Globus pallidus (tissue), 1 donor: ENCODE measurements around the gene FOXP3.

Experiments
- DNase-seq: peaks from one replicate; pipeline ENCODE4 v3.0.0-alpha.2; 2015; ENCODE audit warnings: low spot score

The FOXP3 gene

DNA sequence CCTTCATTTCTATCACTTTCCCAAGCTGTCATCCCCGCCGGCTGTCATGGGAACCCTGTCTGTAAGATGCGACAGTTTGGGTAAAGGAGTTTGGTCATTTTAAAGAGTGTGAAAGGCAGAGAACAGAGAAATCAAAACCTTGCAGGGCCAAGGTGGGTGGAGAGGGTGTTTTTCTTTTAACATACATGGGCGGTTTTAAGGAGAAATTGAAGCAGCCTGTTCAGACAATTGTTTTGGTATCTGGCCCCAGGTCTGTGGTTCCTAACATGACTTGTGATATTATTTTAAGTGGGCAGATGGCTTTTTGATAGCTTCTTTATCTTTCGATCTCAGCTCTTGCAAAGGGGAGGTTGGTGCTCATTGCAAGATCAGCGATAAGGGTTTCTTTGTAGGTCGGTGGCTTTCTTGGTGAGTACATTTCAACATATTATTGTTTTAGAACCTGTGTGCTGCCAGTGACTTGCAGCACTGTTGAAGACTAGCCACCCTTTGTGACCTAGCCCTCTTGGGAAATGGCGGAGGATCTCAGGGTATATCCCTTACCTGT, 8.7 kb upstream of the FOXP3 start:
- no peak for DNase-seq

DNA sequence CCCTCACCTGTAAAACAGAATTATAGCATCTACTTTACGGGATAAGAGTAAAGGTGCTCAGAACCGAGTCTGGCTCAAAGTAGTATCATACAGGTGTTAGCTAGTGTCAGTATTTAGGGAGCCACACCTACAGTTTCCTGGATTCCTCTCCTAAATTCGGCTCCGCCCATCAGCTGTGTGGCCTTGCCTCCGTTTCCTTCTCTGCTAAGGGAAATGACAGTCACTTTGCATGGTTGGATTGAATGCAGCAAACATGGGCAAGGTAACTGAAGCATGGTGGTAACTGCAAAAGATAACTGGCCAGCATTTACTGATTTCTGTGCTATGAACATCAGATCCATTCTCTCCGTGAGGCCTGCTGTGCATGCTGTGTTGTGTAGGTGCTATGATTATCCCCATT, 7.9 kb upstream of the FOXP3 start:
- no peak for DNase-seq

DNA sequence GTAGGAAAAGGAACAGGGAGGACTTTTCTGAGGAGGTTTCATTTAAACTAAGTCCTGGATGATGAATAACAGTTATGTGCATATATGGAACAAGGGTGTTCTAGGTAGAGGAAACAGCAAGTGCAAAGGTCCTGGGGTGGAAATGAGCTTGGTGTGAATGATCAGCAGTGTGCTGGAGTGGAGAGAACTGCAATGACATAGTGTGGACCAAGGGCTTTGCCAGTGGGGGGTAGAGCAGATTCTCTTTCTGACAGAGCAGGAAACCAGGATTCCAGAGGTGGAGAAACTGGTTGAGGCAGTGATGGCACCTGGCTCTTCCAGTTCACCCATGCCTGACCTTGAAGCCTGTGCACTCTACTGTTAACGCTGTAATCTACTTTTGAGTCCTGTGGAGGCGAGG, 6.8 kb upstream of the FOXP3 start:
- no peak for DNase-seq

DNA sequence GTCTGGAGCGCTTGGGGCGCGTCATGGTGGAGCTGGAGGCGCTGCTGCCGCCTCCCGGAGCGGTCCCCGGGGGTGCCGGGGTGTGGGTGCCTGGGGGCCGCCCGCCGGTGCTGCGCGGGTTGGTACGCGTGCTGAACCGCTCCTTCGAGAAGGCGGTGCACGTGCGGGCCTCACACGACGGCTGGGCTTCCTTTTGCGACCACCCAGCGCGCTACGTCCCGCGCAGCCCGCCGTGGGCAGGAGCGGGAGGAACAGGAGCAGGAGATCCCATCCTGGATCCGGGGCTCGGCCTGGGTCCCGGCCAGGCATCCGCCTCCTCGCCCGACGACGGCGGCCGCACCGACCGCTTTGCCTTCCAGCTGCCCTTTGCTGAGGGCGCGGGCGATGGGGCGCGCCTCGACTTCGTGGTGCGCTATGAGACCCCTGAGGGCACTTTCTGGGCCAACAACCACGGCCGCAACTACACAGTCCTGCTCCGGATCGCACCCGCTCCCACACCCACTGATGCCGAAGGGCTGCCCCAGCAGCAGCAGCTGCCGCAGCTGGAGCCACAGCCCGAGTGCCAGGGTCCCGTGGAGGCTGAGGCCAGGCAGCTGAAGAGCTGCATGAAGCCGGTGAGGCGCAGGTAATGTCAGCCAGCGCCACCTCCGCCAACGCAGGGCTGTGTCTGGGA, 5.9 kb upstream of the FOXP3 start:
- DNase-seq: no peak

DNA sequence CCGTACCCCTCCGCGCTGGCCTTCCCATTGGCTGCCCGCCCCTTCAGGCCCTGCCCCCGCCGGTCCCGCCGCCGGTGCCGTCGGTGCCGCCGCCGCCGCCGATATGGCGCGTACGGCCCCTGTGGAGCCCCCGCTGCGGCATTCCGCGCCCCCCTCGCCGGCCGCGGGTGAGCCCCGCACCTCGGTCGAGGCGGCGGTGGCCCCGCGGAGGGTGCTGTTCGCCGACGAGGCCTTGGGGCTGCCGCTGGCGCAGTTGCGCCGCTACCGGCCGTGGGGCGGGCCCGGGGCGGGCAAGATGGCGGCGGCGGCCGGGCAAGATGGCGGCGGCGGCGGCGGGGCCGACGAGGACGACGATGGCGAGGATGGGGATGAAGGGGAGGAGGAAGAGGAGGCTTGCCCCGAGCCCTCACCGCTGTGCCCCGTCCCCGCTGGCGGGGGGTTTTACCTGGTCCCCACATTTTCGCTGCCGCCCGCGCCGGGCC, 5.3 kb upstream of the FOXP3 start, which contains the start of gene PPP1R3F:
Gene PPP1R3F, plus strand, starts transcription at position 27 of the 482 bp plus-strand sequence. Its CDS starts 77 bp downstream, at position 104.
- no peak for DNase-seq

DNA sequence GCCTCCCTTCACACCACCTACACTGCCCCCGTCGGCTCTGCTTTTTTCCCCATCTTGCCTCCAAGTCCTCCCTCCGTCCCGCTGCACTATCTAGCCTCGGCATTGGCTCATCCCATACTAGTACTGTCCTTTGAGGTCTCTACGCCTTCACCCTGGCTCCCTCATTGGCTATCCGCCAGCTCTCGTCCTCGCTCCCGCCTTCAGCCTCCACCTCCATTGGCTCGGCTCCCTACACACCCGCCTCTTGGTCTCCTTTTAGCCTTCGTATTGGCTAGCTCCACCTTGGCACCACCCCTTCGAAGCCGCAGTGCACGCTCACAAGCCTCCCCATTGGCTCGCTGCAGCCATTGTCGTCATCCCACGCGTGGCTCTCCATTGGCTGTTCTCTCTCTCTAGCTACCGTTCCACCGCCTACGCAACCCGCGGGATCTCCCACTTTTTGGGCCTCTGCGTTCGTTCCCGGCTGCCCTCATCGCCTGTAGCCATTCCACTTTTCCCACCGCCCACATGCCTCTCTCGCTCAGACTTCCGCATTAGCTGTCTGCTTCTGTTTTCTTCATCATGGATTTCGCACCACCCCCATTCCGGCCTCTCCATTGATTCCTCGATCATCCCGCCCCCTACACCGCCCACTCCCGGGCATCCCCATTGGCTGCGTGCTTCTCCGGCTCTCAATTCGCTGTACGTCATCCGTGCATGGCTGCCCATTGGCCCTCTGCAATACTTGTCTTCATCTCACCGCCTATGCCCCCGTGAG, 4.7 kb upstream of the FOXP3 start:
- peak; percentile 97 for DNase-seq

DNA sequence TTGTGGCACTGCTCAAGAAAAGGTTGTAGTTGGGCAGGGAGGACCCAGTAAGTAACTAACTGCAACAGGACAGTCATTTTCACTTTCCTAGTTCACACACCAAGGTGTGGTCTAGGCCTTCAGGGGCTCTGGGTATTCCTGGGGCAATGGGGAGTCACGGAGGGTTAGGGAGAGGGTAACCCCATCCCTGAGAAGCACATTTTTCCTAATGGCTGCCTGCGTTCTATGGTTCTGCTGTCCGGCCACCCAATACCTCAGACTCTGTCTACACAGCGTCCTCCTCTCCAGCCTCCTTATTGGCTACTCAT, 4.1 kb upstream of the FOXP3 start:
- no peak for DNase-seq

DNA sequence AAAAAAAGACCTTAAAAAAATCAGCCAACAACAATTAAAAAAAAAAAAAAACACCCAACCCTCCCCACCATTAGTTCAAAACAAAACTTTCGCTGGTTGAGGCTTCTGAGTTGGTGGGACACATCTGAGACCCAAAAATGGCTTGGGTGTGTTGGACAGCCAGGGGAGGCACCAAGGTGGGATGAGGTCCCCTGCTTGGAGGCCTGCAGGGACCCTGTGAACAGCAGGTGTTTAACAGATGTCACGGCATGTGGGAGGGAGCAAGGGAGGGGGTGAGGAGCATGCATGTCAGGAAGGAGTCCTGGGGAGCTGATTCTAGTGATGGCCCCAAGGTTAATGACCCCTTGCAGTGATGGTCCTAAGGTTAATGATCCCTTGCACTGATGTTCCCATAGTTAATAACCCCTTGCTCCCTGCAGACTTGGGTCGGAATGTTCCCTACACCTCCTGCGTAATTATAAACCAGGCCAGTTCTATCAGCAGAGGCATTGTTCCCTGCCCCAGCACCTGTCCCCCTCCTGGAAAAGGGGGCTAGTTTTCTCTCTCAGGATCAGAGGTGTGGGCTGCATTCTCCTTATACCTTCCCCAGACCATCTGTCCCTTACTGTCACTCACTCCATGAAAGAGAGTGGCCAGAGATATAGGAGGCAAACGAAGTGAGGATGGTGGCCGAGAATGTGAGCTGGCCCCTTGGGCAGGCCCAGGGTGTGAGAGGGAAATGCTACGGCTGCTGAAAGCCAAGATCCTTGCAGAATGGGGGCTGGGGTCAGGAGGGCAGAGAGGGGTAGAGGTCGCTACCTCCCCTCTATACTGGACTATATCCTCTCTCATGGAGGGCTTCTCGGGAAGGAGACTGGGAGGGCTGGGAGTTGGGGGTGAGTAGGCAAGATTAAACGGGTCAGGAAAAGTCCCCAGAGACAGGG, 2.3 kb upstream of the FOXP3 start:
- no peak for DNase-seq

DNA sequence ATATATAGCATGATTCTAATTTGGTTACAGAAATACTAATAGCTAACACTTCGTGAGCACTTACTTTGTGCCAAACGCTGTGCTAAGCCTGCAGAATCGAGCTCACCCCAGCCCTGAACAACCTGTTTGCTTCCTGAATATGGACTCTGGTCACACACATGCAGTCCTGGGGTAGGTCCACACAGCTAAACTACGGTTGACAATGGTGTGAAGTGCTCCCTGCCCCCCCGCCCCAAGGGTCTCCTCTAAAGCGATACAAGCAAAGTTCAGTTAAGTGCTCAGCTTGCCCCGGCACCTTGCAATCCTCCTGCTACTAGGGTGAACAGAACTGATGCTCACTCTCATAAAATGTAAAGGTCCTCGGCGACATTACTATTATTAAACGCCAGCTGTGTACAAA, 879 bp downstream of the FOXP3 start:
- no peak for DNase-seq

DNA sequence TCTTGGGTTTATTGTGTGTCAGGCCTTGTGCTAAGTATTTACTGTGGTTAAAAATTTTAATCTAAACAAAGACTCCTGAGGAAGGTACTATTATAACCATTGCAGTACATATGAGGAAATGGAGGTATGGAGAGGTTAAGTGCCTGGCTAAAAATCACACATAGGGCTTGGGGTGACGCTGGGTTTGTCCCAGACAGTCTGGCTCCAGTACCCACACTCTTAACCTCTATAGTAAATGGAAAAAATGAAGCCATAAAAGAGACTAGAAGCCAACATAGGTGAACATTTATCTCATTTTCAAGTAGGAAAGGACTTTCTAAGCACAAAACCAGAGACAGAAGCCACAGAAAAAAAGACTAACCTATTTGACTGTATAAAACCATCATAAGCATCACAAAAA, 1.9 kb downstream of the FOXP3 start:
- DNase-seq: no peak

DNA sequence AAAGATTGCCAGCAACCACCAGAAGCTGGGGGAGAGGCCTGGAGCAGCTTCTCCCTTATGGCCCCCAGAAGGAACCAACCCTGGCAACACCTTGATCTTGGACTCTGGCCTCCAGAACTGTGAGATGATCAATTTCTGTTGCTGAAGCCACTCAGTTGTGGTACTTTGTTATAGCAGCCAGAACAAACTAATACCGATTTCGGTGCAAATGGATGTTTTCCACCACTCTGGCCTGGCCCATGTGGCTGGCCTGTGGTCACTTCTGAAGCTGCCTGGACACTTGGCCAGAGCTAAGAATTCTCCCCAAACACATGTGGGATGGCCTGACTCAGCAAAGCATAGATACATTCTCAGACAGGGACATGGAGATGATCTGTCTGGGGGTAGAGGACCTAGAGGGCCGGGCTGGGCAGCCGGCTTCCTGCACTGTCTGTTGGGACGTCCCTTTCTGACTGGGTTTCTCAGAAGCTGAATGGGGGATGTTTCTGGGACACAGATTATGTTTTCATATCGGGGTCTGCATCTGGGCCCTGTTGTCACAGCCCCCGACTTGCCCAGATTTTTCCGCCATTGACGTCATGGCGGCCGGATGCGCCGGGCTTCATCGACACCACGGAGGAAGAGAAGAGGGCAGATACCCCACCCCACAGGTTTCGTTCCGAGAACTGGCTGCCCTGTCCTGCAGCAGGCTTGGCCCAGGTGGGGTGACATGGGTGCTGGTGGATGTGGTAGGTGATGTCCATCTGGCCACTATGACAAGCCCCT, 4.1 kb downstream of the FOXP3 start:
- no peak for DNase-seq

DNA sequence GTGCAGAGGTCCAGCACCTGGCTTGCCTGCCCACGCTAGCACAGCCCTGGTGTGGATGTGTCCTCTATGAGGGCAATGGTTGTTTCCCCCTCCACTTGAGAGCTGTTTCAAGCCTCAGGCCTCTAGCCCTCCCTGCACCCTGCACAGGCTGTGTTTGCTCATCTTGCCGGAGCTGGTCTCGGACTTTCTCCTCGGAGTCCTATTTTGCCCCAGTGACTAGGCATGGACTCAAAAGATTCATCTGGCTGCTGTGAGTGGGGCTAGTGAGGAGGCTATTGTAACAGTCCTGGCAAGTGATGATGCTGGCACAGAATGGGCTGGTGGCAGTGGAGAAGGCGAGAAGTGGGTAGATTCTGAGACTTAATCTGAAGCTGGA, 5.8 kb downstream of the FOXP3 start:
- peak; percentile 8 for DNase-seq

DNA sequence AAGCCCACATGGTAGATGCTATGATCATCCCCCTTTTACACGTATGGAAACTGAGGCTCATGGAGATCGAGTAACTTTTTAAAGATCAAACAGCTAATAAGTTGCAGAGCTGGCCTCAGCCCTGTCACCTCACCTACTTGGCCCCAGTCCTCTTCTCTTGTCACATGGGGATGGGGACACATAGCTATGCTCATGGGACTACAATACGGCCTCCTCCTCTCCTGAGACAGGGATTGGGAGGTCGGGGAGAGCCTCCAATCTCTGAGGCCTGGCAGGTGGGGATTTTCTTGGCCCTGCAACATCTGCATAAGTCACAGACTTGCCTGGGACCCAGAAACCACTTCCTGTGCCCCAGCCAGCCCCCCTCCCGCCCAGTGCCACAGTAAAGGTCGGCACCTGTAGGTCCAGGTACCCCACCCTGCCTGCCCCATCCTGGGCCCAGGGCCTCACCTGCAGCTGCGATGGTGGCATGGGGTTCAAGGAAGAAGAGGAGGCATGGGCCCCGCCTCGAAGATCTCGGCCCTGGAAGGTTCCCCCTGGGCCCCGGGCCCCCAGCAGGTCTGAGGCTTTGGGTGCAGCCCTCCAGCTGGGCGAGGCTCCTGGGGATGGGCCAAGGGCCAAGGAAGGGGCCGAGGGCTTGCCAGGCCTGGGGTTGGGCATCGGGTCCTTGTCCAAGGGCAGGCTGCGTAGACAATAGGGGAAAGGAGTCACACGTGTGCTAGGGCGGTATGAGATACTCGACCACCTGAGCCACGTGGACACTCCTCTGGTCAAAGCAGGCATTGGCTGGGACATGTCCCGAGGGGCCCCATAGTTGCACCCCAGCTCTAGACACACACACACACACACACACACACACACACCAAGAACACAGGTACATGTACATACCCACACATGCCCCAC, 6.4 kb downstream of the FOXP3 start:
- DNase-seq: no peak

DNA sequence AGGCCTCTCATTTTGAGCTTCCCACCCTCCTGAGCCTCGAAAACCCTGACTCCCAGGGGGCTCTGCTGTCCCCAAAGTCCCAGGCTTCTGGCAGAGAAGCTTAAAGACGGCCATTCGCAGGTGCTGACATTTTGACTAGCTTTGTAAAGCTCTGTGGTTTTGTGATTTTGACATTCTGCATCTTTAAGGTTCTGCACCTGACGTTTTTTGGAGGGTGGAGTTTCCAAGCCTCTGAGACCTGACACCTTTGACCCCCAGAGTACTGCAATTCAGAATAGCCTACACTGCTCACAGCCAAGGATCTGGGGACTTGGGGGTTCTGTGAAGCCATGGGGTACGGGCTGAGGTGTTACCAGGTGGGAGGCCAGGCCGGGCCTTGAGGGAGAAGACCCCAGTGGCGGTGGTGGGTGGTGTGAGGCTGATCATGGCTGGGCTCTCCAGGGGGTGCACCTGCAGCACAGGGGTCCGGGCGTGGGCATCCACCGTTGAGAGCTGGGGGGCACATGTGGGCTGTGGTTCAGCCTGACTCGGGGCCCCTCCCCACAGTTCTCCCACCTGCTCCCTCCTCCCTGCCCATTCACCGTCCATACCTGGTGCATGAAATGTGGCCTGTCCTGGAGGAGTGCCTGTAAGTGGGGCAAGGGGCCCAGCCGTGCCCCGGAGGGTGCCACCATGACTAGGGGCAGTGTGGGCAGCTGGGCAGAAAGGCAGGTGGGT, 7.3 kb downstream of the FOXP3 start:
- DNase-seq: no peak

DNA sequence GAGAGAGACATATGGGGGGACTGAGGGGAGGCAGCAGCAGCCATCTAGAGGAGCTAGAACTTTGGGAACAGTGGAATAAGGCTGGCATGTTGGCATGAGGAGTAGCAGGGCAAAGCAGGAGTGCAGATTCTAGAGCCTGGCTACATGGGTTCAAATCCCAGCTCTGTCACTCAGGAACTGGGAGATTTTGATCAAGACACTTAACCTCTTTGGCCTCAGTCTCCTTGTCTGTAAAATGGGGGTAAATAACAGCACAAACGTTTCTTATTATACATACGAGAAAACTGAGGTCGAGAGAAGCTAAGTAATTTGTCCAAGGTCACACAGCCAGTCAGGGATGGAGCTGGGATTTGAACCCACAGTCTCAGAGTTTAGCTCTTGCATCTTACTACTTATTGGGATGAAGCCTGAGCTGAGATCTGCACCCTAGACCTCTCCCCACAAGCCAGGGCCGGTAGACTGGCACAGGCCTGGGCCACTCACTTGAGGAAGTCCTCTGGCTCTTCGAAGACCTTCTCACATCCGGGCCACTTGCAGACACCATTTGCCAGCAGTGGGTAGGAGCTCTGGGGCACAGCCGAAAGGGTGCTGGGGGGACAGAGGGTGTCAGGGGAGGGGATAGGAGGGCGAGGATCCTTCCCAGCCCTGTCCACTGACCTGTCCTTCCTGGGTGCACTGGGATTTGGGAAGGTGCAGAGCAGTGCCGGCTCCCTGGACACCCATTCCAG, 8.1 kb downstream of the FOXP3 start:
- DNase-seq: no peak

DNA sequence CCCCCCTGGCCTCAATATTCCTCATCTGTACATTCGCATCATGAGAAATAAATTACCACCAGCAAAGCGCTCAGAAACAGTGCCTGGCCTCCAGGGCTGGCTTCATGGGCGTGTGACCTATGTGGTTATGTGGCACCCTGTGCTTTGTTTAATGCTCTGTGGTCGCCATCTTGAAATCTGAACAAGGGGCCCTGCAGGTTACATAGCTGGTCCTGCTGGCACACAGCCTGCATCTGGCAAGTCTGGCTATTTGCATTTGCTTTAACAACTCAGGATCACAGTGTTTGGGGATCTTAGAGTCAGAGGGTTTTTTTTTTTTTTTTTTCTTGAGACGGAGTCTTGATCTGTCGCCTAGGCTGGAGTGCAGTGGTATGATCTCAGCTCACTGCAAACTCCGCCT, 9.9 kb downstream of the FOXP3 start:
- no peak for DNase-seq

DNA sequence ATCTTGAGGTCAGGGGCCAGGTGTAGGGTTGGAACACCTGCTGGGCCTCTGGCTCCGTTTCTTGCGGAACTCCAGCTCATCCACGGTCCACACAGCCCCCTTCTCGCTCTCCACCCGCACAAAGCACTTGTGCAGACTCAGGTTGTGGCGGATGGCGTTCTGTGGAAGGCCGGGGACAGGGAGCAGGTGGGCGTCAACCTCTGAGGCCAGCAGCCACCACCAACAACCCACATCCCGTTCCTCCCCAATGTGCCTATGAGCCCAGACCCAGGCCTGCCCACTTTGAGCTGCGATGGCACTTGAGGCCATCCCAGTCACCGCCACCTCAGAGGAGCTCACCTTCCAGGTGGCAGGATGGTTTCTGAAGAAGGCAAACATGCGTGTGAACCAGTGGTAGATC, 13.2 kb downstream of the FOXP3 start:
- DNase-seq: no peak

DNA sequence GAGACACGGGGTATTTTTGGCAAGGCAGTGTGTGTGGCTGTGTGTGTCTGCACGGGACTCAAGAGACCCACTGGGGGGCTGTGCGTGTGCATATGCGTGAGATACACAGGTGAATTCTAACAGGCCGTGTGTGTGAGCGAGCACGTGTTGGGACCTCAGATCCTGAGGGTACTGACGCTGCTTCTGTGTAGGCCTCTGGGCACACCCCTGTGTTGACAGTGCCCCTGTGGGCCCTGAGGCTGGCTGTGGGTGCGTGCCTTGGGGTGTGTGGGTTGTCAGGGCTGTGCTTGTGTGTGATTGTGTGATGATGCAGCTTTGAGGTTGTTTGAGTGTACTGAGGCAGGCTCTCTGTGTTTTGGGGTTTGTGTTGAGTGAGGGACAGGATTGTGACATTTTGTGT, 13.9 kb downstream of the FOXP3 start:
- DNase-seq: no peak

DNA sequence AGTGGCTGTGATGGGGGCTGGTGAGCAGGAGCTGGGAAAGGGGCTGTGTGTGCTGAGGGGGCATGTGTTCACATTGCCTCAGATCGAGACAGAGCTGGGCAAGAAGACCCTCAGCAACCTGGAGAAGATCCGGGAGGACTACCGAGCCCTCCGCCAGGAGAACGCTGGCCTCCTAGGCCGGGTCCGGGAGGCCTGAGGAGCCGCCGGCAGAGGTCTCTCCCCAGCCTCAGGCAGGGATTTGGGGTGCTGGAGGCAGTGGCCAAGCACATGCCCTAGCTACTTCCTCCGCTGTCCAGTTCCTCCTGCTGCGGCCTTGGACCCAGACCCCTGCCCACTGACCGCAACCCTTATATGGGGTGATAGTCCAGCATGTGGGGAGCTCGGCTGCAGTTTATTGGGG, 14.4 kb downstream of the FOXP3 start:
- DNase-seq: no peak
